C4-2B (cell line): Measurements from ENCODE around the gene SREBF2.
A peak's percentile ranks its signal among the peaks of the same experiment; 100 is the strongest.

Experiments
- ZFX ChIP-seq: fragments of 450-650 bp; IDR thresholded peaks from 2 replicates; pipeline ENCODE4 v1.6.1; 2017
- TF ChIP-seq, protein P1 (sequence below): fragments of 450-650 bp; conservative IDR thresholded peaks from 2 replicates; pipeline ENCODE4 v1.5.1; 2017; ENCODE audit warnings: mild to moderate bottlenecking

DNA sequence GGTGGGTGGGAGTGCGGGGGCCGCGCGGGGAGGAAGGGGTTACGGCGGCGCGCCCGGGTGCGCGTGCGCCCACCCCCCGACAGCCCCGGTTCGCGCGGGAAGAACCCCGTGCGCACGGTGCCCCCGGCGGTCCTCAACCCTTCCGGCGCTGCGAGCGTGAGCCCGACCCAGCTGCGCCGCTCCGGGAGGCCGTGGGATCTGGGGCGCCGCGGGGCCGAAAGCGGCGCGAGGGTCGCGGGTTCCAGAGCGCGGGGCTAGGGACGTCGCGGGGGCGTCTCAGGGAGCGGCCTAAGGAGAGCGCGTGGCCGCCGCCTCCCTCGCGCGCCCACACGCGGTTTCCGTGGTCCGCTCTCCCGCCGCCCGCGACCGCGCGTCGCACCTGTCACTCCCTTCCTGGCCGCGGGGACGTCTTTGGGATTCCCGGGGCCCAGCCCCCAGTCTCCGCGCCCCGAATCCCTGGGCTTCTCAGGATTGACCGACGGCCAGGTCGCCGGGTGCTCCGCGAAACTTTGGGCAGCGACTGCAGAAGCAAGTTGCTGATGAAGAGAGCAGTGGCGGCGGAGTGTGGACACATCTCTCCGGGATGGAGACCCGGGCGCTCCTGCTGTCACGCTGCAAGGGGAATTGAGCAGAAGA lies 582 bp downstream of the SREBF2 start:
- TF ChIP-seq, protein P1, sequence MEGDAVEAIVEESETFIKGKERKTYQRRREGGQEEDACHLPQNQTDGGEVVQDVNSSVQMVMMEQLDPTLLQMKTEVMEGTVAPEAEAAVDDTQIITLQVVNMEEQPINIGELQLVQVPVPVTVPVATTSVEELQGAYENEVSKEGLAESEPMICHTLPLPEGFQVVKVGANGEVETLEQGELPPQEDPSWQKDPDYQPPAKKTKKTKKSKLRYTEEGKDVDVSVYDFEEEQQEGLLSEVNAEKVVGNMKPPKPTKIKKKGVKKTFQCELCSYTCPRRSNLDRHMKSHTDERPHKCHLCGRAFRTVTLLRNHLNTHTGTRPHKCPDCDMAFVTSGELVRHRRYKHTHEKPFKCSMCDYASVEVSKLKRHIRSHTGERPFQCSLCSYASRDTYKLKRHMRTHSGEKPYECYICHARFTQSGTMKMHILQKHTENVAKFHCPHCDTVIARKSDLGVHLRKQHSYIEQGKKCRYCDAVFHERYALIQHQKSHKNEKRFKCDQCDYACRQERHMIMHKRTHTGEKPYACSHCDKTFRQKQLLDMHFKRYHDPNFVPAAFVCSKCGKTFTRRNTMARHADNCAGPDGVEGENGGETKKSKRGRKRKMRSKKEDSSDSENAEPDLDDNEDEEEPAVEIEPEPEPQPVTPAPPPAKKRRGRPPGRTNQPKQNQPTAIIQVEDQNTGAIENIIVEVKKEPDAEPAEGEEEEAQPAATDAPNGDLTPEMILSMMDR = no peak
- peak; percentile 68 for TF ChIP-seq ZFX
